Keratinocyte (primary cell): ENCODE data around the gene GPR107. TPM values are rescaled to one million over a fixed set of nuclear protein-coding genes. Genes with fewer than 3 reads are reported as not detected.

Experiments
- DNase-seq: peaks from one replicate; pipeline ENCODE4 v3.0.0-alpha.2; 2011; ENCODE audit warnings: low read depth, missing footprints, low spot score
- FAIRE-seq: peaks from 2 replicates; lab custom pipeline; 2011; peaks lifted over from hg19 to GRCh38; lab: Jason Lieb, UNC
- H2AFZ ChIP-seq: 2 replicates; pipeline ENCODE4 v1.6.0; 2012; ENCODE audit warnings: low read length, control low read depth, inconsistent platforms; ENCODE audit not compliant: control insufficient read depth
- H3K27ac ChIP-seq: 2 replicates; pipeline ENCODE4 v1.5.1; 2011; ENCODE audit warnings: low read length; ENCODE audit not compliant: control insufficient read depth, insufficient read depth
- H3K27me3 ChIP-seq: 3 replicates; pipeline ENCODE4 v1.6.0; 2011; ENCODE audit warnings: low read length; ENCODE audit not compliant: control insufficient read depth, insufficient read depth; ENCODE audit errors: extremely low read depth
- H3K36me3 ChIP-seq, 2 experiments: 2 replicates in 1 of 2; 3 replicates in 1 of 2; pipeline ENCODE4 v1.5.1; 2011; ENCODE audit warnings: low read length in 2 of 2, mild to moderate bottlenecking in 1 of 2; ENCODE audit not compliant: control insufficient read depth in 2 of 2, insufficient read depth in 2 of 2; ENCODE audit errors: extremely low read depth in 1 of 2
- H3K4me1 ChIP-seq: 3 replicates; pipeline ENCODE4 v1.5.1; 2011; ENCODE audit warnings: low read length; ENCODE audit not compliant: control insufficient read depth, insufficient read depth; ENCODE audit errors: extremely low read depth
- H3K4me2 ChIP-seq: 3 replicates; pipeline ENCODE4 v1.6.0; 2011; ENCODE audit warnings: low read depth, low read length; ENCODE audit not compliant: control insufficient read depth, insufficient read depth; ENCODE audit errors: extremely low read depth
- H3K4me3 ChIP-seq, 3 experiments: fragments of 200-600 bp in 1 of 3; sonication (generic) in 1 of 3; 2 replicates in 2 of 3; 3 replicates in 1 of 3; pipeline ENCODE4 v1.5.1; 2011 to 2016; ENCODE audit warnings: low read length in 3 of 3, mild to moderate bottlenecking in 3 of 3, control low read depth in 2 of 3, inconsistent platforms in 1 of 3, low read depth in 1 of 3, mixed read lengths in 1 of 3, mixed run types in 1 of 3, moderate library complexity in 1 of 3; ENCODE audit not compliant: control insufficient read depth in 2 of 3, insufficient read depth in 2 of 3; ENCODE audit errors: extremely low read depth in 1 of 3
- H3K79me2 ChIP-seq: 2 replicates; pipeline ENCODE4 v1.6.0; 2012; ENCODE audit warnings: low read length; ENCODE audit not compliant: control insufficient read depth, insufficient read depth
- H3K9ac ChIP-seq: 3 replicates; pipeline ENCODE4 v1.6.0; 2011; ENCODE audit warnings: low read length; ENCODE audit not compliant: control insufficient read depth, insufficient read depth; ENCODE audit errors: extremely low read depth
- H3K9me1 ChIP-seq: 3 replicates; pipeline ENCODE4 v1.6.0; 2011; ENCODE audit warnings: low read length; ENCODE audit not compliant: control insufficient read depth, insufficient read depth; ENCODE audit errors: extremely low read depth
- H3K9me3 ChIP-seq: 2 replicates; pipeline ENCODE4 v1.5.1; 2012; ENCODE audit warnings: low read depth, low read length; ENCODE audit not compliant: control insufficient read depth
- H4K20me1 ChIP-seq: 3 replicates; pipeline ENCODE4 v1.6.0; 2011; ENCODE audit warnings: low read length; ENCODE audit not compliant: control insufficient read depth, insufficient read depth; ENCODE audit errors: extremely low read depth
- EZH2 ChIP-seq: IDR thresholded peaks from one replicate; pipeline ENCODE4 v1.6.1; 2012; ENCODE audit warnings: inconsistent platforms, mild to moderate bottlenecking, low read length, moderate library complexity
- dilution Hi-C: fragments of 300-500 bp; cut with MboI; formaldehyde crosslinking; loops from one replicate; pipeline ENCODE4 v1.7.0; 2020; ENCODE audit warnings: low sequenced_read_pairs; ENCODE audit not compliant: extremely low pct_ligation_motif_present
- polyA plus RNA-seq, 5 experiments: library from polyadenylated mRNA; depleted of rRNA in 3 of 5; stranded (reverse) in 3 of 5; stranded (forward) in 1 of 5; unstranded in 1 of 5; fragments of >200 nt; gene quantifications; 1 replicate in 1 of 5; 2 replicates in 3 of 5; 3 replicates in 1 of 5; pipeline versions ENCODE4 v1.2.1 to v1.2.3, GENCODE V29; 2011 to 2012; ENCODE audit warnings: missing spikeins in 2 of 5, low read depth in 1 of 5, low replicate concordance in 1 of 5
- TF ChIP-seq, protein P1 (sequence below), 3 experiments: IDR thresholded peaks in 1 of 3; conservative IDR thresholded peaks in 1 of 3; optimal IDR thresholded peaks in 1 of 3; 2 replicates in 2 of 3; 3 replicates in 1 of 3; pipeline versions ENCODE3 to v1.5.1; 2011; ENCODE audit warnings: low read length in 3 of 3, mild to moderate bottlenecking in 3 of 3, moderate library complexity in 2 of 3, control low read depth in 1 of 3, inconsistent platforms in 1 of 3; ENCODE audit not compliant: insufficient read depth in 2 of 3; ENCODE audit errors: extremely low read depth in 1 of 3

The GPR107 gene
- polyA plus RNA-seq, 1 donor (not counting 4 experiments of a cell fraction or from before 2014, with no cell fraction given): 27.3 TPM

DNA sequence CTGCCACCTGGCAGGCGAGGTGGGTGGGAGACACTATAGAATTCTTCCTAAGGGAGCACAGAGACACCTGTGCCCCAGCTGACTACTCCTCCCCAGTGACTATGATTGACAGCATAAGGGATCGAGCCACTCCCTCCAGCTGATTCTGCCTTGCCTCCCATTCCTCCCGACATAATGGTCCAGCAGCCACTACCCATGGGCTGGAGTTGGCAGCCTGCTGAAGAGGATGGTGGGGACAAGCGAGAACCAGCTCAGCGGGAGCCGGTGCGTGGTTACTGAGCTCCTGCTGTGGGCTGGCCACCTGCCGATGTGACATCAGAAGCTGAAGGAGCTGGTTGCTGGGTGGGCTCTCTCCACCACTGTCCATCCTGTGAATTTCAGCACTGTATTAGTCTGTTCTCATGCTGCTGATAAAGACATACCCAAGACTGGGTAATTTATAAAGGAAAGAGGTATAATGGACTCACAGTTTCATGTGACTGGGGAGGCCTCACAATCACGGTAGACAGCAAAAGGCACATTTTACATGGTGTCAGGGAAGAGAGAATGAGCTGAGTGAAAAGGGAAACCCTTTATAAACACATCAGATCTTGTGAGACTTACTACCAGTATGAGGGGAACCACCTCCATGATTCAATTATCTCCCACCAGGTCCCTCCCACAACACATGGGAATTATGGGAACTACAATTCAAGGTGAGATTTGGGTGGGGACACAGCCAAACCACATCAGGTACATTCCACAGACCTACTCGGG lies 106.4 kb downstream of the GPR107 start:
- no peak for FAIRE-seq
- no peak overlapping the region for H3K4me3 ChIP-seq

DNA sequence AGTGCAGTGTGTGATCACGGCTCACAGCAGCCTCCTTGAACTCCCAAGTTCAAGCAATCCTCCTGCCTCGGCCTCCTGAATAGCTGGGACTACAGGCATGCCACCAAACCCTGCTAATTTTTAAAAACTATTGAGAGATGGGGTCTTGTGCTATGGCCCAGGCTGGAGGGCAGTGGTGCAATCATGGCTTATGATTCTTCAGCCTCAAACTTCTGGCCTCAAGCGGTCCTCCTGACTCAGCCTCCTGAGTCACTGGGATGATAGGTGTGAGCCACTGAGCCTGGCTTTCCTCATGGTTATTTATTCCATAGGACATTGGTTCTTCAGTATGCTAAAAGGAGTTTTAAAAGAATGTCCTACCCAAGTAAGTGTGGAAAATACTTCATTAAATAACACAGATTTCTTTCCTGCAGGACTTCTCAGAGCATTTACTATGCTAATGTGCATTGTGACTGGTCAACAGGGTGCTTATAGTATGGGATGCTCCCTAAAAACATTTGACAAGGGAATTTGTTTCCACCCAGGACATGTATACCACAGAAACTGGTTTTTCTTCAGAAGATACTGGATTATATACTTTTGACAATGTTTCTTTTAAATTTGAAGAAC lies 107.3 kb downstream of the GPR107 start:
- no peaks in the 10 kb centered on the region for H3K79me2 ChIP-seq
- no peaks in the 10 kb centered on the region for H4K20me1 ChIP-seq
- H3K4me3 ChIP-seq: no peak overlapping the region
- DNase-seq (no peak), FAIRE-seq (no peak)
- H3K4me2 ChIP-seq: no peak overlapping the region
- no peaks in the 10 kb centered on the region for H3K36me3 ChIP-seq
- H3K9me3 ChIP-seq: no peaks in the 10 kb centered on the region
- TF ChIP-seq EZH2: no peak
- TF ChIP-seq, protein P1, sequence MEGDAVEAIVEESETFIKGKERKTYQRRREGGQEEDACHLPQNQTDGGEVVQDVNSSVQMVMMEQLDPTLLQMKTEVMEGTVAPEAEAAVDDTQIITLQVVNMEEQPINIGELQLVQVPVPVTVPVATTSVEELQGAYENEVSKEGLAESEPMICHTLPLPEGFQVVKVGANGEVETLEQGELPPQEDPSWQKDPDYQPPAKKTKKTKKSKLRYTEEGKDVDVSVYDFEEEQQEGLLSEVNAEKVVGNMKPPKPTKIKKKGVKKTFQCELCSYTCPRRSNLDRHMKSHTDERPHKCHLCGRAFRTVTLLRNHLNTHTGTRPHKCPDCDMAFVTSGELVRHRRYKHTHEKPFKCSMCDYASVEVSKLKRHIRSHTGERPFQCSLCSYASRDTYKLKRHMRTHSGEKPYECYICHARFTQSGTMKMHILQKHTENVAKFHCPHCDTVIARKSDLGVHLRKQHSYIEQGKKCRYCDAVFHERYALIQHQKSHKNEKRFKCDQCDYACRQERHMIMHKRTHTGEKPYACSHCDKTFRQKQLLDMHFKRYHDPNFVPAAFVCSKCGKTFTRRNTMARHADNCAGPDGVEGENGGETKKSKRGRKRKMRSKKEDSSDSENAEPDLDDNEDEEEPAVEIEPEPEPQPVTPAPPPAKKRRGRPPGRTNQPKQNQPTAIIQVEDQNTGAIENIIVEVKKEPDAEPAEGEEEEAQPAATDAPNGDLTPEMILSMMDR (optimal IDR thresholded peaks at IDR 0.05 in 1 of 3, IDR thresholded peaks at IDR 0.05 in 1 of 3, conservative IDR thresholded peaks at IDR 0.05 in 1 of 3; ENCODE audit: extremely low read depth in 1 of 3, insufficient read depth in 2 of 3, low read length in 3 of 3): no peak
- no peak overlapping the region for H3K27ac ChIP-seq
- no peak overlapping the region for H2AFZ ChIP-seq
- no peaks in the 10 kb centered on the region for H3K4me1 ChIP-seq
- H3K27me3 ChIP-seq: no peaks in the 10 kb centered on the region
- H3K9me1 ChIP-seq: no peaks in the 10 kb centered on the region
- dilution Hi-C loops: no loop called here
- H3K9ac ChIP-seq: no peak overlapping the region

More for the DNA sequence above, 106.4 kb downstream of the GPR107 start:
- Histone ChIP-seq H3K9me1 (no peaks in the 10 kb centered on the region), H3K27ac (no peak overlapping the region), H3K27me3 (no peaks in the 10 kb centered on the region), H3K36me3 (no peaks in the 10 kb centered on the region), H3K79me2 (no peaks in the 10 kb centered on the region), H3K9ac (no peak overlapping the region), H3K4me2 (no peak overlapping the region), H3K4me1 (no peaks in the 10 kb centered on the region), H4K20me1 (no peaks in the 10 kb centered on the region), H3K9me3 (no peaks in the 10 kb centered on the region), H2AFZ (no peak overlapping the region)
- TF ChIP-seq, protein P1 (optimal IDR thresholded peaks at IDR 0.05 in 1 of 3, IDR thresholded peaks at IDR 0.05 in 1 of 3, conservative IDR thresholded peaks at IDR 0.05 in 1 of 3; ENCODE audit: extremely low read depth in 1 of 3, insufficient read depth in 2 of 3, low read length in 3 of 3): no peak
- no peak for TF ChIP-seq EZH2
- dilution Hi-C loops: no loop called here
- no peak for DNase-seq
